IMR-90 (cell line): ENCODE measurements around the gene DRICH1.

Experiments used
- FOS ChIP-seq: fragments of 150-350 bp; IDR thresholded peaks from 2 replicates; pipeline ENCODE4 v1.6.1; 2016; ENCODE audit warnings: low read depth, low read length
- POLR2A ChIP-seq: IDR thresholded peaks from 2 replicates; pipeline ENCODE4 v1.6.1; 2012; ENCODE audit warnings: mild to moderate bottlenecking, low read depth, low read length
- RFX5 ChIP-seq: IDR thresholded peaks from 2 replicates; pipeline ENCODE4 v1.8.0; 2012; ENCODE audit warnings: low read depth, mild to moderate bottlenecking, low read length, moderate library complexity
- TF ChIP-seq, protein P1 (sequence below): conservative IDR thresholded peaks from 2 replicates; pipeline ENCODE4 v1.5.1; 2012; ENCODE audit warnings: mild to moderate bottlenecking, low read depth, low read length, improper control_type of control experiment
- TF ChIP-seq, protein P2 (sequence below): fragments of 150-350 bp; IDR thresholded peaks from 2 replicates; pipeline ENCODE4 v1.6.1; 2017; ENCODE audit warnings: mild to moderate bottlenecking, antibody characterized with exemption, low read length, low read depth

DNA sequence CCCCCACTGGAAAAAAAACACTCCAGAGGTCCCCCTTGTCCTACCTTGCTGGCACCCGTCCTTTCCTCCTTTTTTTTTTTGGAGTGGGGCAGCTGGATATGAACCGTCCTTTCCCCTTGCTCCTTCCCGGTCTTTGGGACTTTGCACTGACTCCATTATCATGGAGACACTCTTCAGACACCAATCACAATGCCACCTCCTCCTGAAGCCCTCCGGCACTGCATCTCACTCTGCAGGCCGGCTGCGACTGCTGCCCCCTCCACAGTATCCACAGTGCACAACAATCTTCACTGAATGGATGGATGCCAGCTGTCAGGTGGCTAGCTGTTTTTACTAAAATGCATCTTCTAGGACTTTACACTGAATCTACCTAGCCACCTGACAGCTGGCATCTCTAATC, 46.0 kb upstream of the DRICH1 start:
- TF ChIP-seq POLR2A (no peak), FOS (no peak), RFX5 (no peak)
- TF ChIP-seq, protein P1, sequence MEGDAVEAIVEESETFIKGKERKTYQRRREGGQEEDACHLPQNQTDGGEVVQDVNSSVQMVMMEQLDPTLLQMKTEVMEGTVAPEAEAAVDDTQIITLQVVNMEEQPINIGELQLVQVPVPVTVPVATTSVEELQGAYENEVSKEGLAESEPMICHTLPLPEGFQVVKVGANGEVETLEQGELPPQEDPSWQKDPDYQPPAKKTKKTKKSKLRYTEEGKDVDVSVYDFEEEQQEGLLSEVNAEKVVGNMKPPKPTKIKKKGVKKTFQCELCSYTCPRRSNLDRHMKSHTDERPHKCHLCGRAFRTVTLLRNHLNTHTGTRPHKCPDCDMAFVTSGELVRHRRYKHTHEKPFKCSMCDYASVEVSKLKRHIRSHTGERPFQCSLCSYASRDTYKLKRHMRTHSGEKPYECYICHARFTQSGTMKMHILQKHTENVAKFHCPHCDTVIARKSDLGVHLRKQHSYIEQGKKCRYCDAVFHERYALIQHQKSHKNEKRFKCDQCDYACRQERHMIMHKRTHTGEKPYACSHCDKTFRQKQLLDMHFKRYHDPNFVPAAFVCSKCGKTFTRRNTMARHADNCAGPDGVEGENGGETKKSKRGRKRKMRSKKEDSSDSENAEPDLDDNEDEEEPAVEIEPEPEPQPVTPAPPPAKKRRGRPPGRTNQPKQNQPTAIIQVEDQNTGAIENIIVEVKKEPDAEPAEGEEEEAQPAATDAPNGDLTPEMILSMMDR = no peak
- TF ChIP-seq, protein P2, sequence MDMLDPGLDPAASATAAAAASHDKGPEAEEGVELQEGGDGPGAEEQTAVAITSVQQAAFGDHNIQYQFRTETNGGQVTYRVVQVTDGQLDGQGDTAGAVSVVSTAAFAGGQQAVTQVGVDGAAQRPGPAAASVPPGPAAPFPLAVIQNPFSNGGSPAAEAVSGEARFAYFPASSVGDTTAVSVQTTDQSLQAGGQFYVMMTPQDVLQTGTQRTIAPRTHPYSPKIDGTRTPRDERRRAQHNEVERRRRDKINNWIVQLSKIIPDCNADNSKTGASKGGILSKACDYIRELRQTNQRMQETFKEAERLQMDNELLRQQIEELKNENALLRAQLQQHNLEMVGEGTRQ = no peak
